GM19023 (cell line): ENCODE measurements around the gene GBF1.

ENCODE experiments used
- ATAC-seq: cut with Tn5 transposase; IDR thresholded peaks from one replicate; pipeline ENCODE4 v1.9.1; 2021; ENCODE audit warnings: mild to moderate bottlenecking, moderate library complexity; ENCODE audit not compliant: unreplicated experiment

GBF1 gene

DNA sequence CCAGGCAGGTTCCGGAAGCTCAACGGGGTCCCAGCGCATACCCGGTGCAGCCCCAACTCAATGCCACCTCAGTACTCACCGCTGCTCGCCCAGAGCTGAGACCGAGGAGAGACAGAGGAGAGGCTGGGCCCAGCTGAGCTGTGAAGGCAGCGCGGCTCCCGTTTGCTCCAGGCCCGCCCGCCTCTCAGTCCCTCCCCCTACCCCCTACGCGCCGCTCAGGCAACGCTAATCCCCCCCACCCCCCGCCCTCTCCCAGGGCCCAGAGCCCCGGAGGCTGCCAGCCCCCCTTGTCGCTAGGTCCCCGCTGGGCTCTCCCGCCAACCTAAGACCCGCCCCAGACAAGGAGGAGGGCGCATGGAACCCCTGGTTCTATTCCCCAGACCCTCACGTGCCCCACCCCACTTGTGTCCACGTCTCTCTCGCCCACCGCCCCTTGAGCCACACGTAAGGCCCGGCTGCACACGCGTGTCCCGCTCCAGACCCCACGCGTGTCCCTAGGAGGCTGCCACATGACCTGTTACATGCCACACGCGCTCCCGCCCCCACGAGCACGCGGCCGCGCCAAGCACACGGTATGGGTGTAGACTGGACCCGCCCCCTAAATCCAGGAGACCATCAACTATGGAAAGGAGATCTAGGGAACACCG, 173.4 kb downstream of the GBF1 start, which contains the start of gene PSD:
Gene PSD (minus strand): TSS at position 164 of the 647 bp plus-strand sequence. CDS start 1,747 bp downstream, outside the sequence.
- ATAC-seq, result no peak

DNA sequence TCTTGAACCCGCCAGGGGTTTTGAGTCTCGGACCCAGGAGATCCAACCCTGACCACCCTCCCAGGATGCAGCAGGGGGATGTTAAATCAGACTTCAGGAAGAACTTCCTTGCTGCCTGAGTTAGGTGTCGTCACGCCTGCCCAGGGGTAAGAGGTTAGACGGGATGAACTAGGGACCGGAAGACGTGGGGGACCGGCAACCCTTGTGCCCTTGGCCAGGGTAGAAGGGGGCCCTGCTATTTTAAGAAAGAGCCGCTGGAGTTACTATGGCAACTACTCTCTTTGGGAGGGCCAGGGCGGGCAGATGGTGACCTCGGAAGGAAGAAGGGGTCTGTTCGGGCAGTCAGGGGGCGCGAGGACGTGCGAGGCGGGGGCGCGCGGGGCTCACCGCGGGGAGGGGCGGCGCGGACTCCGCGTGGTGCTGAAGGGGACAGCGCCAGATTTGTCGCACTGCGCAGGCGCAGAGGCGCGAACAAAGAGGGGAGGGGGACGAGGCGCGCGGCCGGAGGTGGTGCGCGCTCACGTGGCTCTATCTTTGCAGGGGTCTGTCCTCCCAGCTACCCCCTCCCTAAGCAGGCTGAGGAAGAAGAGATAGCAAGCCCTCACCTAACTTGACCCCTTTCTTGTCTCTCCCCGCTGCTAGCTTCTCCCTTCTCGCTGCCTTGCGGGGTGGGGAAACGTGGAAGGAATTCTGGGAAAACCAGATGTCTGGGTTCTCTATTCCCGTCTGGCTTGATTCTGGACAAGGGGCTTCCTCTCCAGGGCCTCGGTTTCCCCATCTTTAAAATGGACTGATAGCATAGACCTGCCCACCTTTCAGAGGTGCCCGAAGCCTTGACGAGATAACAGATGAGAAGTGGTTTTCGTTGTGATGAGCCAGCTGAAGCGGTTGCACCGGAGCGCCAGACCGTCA, 174.2 kb downstream of the GBF1 start:
- ATAC-seq, result no peak

DNA sequence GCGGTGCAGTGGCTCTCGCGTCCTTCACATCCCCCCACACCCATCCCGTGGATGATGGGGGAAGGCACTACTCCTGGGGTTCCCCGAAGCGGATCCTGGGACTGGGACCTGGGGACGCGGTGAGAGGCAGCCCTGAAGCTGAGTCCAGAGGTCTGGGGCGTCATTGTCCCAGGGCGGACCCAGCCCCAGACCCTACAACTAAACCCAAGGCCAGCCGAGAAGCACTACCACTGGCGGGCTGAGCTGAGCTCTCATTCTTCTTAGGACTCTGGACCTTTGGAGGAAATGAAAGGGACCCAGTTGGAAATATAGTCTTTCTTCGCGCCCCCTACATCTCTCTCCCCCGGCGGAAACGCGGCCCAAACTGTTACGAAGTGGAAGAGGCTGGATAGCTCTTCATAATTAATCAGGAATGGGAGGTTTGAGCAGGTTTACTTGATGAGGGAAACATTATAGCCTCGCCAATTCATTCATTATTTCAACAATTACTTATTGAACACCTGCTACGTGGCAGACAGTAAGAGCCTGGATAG, 174.9 kb downstream of the GBF1 start:
- no peak for ATAC-seq

DNA sequence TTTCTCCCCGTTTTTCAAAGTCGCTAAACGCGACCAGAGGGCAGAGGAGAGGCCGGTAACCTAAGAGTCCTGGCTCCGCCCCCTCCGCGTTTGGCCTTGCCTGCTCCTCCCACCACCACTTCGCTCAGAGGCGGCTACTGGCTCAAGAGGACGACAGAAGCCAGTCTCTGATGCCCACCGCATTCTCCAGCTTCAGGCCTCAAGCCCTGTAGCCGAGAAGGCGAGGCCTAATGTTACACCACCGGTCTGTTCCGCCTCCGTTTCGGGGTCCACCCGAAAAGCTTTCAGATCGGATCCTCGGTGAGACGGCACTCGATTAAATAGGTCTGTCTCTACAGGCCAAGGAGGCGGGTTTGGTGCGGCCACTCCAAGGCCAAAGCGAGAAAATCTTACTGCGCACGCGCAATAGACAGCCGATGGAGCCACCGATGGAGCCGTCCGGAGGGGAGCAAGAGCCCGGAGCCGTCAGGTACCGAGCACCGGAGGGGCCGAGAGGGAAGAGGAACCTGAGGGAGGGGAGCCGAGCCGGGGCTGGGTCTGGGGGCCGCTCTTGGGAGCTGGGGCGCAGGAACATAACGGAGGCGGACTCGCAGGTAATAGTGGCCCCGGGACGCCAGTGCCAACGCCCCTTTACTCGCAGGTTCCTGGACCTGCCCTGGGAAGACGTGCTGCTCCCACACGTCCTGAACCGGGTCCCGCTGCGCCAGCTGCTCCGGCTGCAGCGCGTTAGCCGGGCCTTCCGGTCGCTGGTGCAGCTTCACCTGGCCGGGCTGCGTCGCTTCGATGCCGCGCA, 175.6 kb downstream of the GBF1 start, which contains the start of gene FBXL15:
Gene FBXL15 (plus strand): TSS at position 123 of the 793 bp plus-strand sequence. CDS start 294 bp downstream, at position 417.
- ATAC-seq, result peak; percentile 76

DNA sequence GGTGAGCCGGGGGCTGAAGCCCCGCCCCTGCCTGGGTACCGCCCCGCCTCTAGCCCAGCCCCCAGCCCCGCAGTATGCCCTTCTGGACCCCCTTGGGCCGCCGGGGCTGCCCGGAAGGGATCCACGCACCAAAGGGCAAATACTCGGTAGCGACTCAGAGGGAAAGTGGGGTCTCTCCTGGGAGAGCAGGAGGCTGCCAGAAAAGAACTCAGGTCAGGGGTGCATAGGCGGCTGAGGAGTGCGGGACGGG, 176.1 kb downstream of the GBF1 start:
- peak; percentile 2 for ATAC-seq

DNA sequence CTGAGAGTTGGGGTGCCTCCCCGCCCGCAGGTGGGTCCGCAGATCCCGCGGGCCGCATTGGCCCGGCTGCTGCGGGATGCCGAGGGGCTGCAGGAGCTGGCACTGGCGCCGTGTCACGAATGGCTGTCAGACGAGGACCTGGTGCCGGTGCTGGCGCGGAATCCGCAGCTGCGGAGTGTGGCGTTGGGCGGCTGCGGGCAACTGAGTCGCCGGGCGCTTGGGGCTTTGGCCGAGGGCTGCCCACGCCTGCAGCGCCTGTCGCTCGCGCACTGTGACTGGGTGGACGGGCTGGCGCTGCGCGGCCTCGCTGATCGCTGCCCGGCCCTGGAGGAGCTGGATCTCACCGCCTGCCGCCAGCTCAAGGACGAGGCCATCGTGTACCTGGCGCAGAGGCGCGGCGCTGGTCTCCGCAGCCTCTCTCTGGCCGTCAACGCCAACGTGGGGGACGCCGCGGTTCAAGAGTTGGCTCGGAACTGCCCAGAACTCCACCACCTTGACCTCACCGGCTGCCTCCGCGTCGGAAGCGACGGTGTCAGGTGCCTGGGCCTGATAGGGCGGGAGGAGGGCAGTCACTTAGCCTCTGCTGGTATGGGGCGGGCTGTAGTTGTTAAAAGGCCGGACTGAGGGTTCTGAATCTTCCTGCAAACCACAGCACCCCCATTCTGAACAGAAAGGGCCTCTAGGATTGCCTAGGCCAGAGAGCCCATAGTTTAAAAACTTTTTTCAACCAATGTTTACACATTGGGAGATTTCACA, 176.6 kb downstream of the GBF1 start:
- peak; percentile 1 for ATAC-seq

DNA sequence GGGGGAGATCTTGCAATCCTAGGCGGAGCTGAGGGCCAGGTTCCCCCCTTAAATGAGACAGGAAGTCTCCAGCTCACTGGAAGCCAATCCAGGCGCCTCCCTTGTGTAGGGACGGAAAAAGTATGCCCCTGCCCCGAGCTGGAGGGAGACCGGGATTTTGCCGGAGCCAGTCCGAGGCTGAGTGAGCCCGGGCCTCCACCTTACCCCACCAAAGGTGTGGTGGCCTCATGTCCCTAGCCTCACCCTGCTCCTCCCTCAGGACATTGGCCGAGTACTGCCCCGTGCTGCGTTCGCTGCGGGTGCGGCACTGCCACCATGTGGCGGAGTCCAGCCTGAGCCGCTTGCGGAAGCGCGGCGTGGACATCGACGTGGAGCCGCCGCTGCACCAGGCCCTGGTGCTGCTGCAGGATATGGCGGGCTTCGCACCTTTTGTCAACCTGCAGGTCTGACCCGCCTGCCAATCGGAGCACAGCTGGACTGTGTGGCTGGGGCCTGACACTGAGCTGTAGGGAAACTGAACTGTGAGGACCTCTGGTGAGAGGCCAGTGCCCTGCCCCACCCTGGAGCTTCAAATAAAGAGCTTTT, 177.3 kb downstream of the GBF1 start:
- ATAC-seq, result no peak

DNA sequence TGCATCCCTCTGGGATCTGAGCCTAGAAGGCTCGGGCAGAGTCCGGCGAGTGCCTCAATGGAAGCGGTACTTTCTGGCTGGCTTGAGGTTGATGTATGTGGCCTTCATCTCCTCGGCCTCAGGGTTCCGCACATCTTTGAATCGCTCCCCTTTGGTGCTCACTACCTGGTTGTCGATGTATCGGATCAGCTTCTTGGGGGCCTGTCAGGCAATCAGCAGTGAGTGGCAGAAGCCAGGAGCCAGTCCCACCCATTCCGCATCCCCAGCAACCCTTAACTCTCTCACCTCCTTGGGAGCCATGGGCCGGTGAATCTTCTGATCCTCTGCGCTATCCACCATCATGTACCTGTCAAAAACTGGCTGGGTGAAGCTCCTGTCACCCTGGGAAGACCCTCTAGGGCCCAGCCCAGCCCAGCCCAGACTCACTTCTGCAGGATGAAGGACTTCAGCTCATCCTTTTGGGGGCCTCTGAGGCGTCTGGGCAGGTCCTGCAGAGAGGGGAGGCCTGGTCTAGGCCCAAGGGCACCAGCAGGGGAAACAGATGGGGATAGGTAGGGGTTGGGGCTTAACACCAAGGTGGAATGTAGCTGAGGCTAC, 178.1 kb downstream of the GBF1 start:
- ATAC-seq, result no peak

DNA sequence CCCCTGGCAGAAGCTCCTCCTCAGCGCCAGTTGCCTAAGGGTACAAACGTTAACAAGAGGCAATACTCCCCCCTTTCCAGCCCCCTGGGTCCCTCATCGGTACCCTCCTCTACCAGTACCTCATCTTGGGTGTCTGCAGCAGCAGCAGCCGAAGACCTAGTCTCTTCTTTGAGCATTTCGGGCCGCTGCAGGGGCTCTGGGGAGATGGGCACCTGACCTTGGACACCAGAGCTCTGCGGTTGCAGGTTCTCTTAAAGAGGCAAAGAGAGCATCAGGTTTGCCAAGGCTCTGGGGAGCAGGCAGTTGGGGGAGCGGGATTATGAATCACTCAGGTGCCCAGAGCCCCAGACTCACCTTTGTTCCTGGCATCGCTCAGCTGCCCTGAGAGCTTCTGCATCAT, 178.8 kb downstream of the GBF1 start:
- ATAC-seq, result no peak

DNA sequence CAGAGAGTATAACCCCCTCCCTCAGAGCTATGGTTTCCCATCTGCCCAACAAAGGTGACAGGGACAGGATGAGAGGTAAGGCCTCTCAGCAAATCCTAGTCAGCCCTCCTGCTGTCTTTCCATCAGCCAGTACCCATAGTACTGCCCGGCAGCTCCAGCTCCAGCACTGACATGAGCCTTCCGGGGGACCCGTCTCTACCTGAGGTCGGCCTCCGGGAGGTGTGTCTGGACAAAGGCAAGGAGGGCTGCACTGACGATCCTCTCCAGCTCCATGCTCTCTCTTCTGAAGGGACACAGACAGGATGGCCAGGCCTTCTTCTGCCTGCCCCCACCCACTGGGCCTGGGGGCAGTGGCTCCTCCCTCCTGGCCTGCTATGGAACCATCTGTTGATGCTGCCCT, 179.6 kb downstream of the GBF1 start:
- ATAC-seq, result no peak

DNA sequence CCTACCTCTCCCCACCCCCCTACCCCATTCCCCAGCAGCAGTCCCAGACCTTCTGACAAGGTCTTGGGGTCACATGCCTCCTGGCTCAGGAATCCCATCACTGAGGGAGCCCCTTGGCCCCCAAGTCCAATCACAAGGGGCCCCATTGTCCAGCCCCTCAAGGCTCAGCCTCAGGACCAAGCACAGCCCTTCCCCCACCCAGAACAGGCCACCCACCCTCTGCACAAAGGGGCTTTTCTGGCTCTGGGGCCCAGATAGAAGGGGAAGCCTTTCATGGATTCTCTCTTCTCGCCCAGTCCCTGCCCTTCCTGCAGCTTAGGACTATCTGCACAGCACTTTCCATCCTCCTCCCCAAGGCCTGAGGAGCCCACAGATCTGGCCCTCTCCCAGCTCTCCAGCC, 180.1 kb downstream of the GBF1 start:
- no peak for ATAC-seq

DNA sequence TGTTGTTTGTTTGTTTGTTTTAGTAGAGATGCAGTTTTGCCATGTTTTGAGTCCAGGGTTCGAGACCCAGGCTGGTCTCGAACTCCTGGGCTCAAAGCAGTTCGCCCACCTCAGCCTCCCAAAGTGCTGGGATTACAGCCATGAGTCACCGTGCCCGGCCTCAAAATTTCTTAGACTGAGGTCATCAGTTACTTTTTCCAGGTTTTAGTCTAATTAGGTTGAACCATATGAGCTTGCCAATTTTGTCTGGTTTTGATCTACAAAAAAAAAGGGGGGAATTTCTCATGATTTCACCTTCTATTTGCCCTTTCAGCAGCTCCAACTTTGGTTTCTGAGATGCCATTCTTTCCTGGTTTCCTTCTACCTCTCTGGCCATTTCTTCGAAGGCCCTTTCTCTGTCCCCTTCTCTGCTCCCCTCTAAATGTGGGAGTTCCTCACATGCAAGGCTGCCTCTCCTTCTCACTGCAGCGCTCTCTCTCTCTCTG, 181.5 kb downstream of the GBF1 start:
- no peak for ATAC-seq

DNA sequence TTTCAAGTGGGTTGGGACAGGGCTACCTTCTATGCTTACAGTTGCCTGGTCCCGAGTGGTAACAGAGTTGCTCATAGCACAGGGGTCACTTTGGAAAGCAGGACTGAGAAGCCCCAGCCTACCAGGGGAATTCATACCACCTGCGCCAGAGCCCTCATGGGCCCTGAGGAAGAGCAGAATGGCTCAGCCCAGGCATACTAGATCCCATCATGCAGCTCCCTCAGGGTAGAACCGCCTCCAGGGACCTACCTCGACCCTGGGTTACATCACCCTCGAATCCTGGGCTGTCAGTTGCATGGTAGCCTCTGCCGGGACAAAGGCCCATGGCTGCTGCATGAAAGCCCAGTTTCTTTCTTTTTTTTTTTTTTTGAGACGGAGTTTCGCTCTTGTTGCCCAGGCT, 184.1 kb downstream of the GBF1 start:
- ATAC-seq, result no peak

DNA sequence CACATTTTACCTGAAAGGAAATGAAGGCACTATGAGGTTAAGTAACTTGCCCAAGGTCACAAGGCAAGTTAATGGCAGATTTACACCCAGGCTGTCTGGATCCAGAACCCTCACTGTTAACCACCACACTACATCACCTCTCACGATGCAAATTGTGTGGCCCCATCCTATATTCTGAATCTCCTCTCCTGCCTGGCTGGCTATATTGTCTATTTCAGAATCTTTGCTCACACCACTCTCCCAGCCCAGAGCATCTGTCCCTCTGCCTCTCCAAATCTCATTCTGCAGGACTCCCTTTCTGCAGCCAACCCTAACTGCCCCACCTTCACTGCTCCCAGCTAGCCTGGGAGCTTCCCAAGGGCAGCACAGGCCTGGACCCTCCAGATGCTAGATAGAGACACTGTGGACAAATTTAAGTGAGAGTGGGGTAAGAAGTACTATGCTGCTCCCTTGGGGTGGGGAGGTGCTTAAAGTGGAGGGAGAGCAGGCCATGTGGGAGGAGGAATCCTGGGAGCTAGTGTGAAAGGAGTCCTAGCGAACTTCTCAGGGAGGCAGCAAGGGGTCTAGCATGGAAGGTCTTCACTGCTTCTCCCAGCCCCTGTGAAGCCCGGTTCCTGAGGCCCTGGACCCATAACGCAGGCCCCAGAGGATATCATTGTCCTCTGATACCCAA, 186.3 kb downstream of the GBF1 start:
- ATAC-seq, result no peak
